Endometrial microvascular endothelial cells (primary cell): ENCODE results near the gene LAMTOR3. TPM values are rescaled to one million over a fixed set of nuclear protein-coding genes. Genes with fewer than 3 reads are reported as not detected.

Source experiments
- in situ Hi-C: cut with HindIII; loops from 2 replicates; pipeline ENCODE4 v1.10.0; 2017; ENCODE audit warnings: low sequenced_read_pairs, low pct_unique_long_range_greater_than_20kb; ENCODE audit errors: inconsistent ontology term
- total RNA-seq: library from RNA; depleted of rRNA; stranded (reverse); fragments of >200 nt; gene quantifications from one replicate; pipeline ENCODE4 v1.2.3, GENCODE V29; 2015; ENCODE audit errors: inconsistent ontology term

Gene LAMTOR3
- total RNA-seq, 1 donor from 2014 or later, result 47.8 TPM

DNA sequence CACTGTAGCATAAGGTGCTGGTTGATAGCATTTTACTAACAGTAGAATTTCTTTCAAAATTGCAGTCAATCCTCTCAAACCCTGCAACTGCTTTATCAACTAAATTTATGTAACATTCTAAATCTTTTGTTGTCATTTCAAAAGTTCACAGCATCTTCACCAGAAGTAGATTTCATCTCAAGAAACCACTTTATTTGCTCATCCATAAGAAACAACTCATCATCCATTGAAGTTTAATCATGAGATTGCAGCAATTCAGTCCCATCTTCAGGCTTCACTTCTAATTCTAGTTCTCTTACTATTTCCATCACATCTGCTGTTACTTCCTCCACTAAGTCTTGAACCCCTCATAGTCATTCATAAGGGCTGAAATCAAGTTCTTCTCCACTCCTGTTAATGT, 21.7 kb downstream of the LAMTOR3 start:
- in situ Hi-C loops, result no loop called here

DNA sequence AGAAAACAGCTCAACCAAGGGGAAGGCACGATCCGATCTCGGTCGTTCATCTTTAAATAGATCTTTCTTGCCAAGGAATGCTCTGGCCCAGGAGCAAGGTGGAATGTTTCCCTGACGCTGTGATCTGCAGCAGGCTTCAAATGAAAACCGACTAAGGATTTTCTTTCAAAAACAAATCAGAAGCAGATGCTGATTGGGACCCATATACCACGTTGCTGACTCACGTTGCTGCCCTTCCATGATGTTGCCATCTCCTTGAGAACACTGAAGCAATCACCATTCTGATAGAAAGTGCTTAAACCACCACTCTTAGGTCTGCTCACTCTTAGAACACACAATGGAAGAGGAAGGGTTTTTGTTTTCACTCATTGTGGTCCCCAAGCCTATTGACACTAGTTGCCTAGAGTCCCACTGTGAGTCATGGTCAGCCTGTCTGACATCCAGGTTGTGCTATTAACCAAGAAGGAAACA, 26.1 kb downstream of the LAMTOR3 start:
- in situ Hi-C loops, result no loop called here

DNA sequence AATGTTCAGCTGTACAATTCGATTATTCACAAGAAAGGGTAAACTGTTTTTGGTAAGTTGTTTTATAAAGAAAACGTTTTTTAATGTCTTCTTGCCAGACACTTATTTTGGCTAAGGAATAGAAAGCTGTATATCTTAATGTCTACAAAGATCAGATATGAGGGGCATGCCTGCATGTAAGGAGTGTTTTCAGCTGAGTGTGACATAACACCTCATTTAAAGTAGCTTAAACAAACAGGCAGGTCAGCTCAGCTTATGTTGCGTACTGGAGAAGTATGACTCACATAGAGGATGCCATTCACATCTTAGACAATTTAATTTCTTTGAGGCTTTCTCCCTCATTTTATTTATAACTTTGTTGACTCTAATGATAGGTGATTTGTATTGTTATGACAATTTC, 30.4 kb downstream of the LAMTOR3 start:
- in situ Hi-C loops, result no loop called here

DNA sequence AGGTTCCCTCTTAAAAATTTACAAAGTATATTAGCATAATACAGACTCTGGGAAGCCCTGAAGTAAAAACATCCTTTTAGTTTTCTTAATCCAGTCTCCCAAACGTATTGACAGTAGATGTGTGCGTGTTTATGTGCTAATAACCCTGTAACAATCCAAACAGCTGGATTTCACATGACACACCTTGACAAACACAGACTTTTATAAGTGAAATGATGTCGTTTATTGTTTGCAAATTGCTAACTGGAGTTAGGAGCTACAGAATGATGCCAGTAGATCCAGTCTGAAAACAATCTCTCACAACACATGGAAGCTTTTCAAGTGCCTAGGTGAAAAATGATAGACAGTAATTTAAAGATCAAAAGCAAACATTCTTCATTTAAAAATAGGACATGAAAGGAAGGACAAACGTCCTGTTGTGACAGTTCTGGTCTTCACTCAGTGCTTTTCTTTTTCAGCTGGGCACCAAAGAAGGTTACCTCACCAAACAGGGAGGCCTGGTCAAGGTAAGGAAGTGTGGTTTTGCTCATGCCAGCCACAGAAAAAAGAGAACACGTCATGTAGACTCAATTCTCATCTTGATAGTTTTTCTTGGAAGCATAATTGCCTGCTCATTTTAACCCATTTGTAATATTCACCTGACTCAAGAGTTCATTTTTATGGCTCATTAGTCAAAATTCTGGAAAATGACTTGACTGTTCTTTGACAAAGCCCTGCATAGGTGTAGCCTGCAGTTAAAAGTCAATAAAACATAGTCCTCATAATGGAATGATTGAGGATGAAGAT, 32.9 kb downstream of the LAMTOR3 start:
- in situ Hi-C loops, result no loop called here

DNA sequence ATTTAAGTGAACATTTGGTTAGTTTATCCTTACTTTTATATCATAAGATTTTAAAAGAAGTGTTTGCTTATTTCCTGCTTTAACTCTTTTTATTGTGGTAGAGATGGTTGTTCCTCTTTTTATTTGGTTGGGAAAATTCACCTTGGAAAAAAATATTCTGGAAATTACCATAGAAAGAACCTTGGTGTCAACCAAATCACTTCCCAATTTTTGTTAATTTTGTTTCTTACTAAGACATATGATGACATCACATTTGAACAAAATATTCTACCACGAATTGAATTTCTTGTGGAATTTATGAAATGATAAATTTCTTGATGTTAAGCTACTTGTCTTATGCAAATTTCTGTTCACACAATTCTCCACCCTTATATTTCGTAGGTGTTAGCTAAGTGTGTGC, 33.7 kb downstream of the LAMTOR3 start:
- in situ Hi-C loops, result no loop called here

DNA sequence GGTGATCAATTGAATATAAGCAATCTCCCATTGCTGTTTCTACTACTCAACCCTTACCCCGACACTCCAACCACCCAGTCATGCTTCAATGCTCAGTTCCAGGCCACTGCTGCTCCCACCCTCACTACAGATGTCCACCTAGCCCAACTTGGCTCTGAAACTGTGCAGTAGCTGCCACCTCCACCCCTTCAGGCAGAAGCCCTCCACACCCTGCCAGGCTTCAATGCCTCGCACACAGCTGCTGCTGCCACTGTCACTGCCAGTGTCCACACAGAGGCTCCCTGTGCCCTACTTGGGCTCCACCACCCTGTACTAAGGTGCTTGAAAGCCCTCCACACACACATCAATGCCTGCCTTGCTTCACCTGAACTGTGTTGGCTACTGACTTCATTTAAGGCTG, 34.6 kb downstream of the LAMTOR3 start:
- in situ Hi-C loops, result no loop called here

DNA sequence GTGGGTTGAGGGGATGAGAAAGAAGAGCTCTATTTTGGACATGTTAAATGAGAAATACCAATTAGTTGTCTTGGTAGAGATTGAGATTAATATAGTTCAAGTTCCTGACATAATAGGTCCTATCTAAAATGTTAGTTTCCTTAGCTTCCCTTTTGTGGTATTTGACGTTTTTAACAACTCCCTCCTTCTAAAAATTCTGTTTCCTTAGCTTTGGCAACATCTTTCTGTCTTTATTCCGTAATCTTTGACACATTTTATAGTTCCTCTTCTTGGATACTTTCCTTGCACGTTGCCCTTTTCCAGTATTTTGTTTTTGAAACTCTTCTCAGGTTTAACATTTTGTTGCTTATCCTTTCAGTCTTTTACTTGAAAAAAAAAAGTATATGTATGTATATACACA, 36.9 kb downstream of the LAMTOR3 start:
- in situ Hi-C loops, result no loop called here

DNA sequence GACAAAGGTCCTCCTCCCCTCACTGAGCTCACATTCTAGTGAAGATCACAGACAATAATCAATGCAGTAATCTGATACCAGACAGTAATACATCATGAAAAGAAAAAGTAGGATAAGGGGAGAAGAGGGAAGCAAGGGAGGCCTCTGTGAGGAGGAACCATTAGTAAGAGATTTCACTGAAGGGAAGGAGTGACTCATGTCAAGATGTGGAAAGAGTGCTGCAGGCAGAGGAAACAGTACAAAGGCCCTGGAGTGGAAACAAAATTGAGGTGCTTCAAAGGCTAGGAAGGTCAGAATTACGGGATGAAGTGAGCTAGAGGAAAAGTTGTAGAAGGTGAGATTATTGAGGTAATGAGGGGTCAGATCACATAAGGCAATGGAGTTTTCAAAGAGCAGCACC, 38.1 kb downstream of the LAMTOR3 start:
- in situ Hi-C loops, result no loop called here

DNA sequence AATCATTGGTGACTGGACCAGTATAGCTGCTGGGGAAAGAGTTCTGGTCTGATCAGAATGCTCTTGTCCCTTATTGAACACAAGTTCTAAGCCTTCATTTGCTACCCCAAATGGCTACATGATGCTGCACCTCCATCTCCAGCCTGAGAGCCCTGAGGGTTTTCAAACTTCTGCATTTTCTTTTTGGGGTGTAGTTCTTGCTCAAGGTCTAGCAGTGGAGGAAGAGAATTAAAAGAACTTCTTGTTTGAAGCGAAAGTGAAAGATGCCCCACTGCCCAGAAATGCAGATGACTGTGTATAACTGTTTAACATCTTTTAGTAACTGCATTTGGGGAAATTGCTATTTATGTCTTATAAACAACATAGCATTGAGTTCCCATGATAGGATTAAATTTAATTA, 38.5 kb downstream of the LAMTOR3 start:
- in situ Hi-C loops, result no loop called here

DNA sequence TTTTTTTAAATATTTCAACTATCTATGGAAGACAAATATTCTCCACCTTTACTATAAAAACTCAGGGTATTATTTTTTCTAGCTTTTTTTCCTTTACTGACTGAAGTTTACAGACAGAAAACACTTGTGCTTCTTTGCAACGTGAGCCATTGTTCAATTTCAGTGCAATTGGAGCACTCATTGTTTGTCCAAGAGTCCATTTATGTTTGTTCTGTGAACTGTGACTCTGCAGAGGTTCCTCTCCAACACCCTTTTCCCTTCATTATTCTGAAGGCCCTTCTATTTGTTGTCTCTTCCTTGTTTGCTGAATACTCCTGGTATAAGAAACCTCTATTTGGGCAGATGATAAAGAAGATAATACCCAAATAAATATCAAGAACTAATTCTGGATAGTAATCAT, 40.2 kb downstream of the LAMTOR3 start:
- in situ Hi-C loops, result no loop called here

DNA sequence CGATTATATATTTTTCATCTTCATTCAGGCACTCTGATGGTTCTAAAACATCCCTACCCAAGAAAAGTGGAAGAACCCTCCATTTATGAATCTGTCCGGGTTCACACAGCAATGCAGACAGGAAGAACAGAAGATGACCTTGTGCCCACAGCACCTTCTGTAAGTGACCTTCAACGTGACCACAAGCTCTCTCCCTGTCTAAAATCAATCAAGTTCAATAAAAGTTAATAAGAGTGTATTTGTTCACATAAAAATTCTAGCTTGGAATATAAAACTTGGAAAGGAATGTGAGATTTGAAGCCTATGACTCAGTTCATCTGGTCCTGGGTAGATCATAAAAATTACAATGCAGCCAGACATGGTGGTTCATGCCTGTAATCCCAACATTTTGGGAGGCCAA, 41.0 kb downstream of the LAMTOR3 start:
- in situ Hi-C loops, result no loop called here

DNA sequence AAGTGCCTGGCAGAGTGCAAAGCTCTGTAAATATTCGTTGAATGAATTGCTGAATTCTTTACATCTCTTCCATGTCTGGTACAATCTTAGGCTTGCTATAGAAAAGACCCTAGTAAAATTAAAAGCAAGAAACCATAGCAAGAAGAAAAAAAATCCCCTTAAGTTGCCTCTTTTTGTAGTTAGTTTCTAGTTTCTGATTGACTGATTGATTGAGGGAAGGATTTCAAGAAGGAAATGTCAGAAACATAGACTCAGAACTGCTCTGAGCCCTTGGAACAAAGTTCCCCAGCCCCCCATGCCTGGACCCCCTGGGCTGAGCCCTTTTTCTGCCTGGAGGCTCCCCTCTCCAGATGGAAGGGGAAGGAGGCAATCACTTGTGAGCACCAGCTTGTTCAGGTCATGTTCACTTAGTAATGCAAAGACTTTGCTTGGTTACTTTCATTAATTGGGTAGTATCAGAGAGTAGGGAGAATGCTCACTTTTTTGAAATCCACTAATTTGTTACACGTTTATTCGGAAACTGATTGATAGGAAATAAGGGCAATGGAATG, 42.0 kb downstream of the LAMTOR3 start:
- in situ Hi-C loops, result no loop called here

DNA sequence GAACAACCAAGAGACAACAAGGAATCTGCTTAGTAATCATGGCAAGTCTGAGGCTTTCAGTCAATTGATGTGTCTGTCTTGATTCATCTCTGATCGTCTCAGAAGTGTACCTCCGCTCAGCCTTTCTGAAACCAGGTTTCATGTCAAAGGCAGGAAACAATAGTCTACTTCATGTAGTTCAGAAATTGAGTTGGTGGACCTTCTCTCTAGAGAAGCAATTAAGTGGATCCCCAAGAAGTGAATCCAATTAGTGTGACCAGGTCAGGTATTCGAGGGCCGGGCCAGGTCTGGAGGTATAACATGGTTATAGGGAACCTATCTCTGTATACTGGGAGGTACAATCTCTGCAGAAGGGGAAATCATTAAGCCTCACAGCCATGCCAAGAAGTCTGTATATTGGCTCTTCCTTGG, 45.6 kb downstream of the LAMTOR3 start:
- in situ Hi-C loops, result no loop called here

DNA sequence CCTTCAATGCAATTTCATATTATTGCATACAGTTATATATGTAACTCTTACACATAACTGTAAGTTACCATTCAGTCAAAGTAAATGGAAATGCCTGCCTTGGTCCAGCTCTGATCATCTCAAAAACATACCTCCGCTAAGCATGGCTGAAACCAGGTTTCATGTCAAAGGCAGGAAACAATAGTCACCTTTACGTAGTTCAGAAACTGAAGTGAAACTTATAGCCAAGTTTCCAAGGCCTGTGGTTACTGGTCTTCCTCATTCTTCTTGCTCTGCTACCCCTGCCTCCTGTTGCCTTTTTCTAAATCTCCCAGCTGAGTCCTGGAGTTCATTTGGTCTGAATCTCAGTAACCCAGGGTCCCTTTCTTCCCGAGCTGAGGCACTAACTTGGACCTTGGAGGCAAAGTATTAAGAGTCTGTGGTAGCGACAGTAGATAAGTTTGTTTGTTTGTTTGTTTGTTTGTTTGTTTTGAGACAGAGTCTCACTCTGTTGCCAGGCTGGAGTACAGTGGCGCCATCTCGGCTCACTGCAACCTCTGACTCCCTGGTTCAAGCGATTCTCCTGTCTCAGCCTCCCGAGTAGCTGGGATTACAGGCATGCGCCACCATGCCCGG, 46.8 kb downstream of the LAMTOR3 start:
- in situ Hi-C loops, result no loop called here

DNA sequence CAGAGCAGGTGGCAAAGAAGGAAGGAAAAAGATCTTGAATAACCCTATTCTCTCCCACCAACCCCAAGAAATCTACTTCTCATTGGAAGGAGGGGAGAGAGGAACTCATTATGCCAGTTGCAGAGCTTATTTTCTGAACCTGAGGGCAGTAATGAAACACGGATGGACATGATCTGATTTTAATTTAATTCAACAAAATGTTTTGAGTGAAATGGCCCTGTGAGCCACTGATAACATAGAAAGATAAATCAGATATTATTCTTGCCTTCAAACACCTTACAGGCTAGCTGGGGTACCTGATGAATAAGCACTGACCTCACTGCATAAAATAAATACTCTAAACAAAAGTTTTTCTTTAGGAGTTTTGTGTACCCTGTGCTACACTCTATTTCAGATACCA, 47.3 kb downstream of the LAMTOR3 start:
- in situ Hi-C loops, result no loop called here

DNA sequence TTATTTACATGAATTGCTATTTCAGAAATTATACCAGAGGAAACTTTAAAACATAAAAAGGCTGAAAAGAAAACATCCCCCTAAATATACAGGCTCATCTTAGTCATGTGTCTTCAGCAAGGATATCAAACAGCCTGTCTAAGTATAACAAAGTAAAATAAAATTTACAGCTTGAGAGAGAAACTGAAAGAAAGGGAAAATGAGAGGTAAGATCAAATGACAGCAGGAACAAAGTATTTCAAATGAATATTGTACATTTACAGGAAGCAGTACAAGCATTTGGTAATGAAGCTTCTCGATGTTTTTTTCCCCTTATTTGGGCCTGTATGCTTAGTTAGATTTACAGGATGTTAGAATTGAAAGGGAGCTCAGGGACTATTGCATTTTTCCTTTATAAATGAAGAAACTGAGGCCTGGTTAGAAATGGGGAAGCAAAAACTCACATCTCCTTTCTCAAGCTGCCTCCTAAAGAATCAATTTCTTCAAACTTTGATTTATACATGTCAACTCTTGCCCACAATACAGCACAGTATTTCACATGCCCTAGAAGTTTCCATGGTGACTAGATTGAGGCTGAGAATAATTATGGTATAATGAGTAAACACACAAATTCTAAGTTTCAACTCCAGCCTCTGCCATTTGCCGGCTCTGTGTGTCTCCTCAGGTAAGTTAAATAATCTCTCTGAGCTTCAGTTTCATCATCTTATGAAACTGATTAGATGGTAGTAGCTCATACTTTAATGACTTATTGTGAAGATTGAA, 48.3 kb downstream of the LAMTOR3 start:
- in situ Hi-C loops, result no loop called here

DNA sequence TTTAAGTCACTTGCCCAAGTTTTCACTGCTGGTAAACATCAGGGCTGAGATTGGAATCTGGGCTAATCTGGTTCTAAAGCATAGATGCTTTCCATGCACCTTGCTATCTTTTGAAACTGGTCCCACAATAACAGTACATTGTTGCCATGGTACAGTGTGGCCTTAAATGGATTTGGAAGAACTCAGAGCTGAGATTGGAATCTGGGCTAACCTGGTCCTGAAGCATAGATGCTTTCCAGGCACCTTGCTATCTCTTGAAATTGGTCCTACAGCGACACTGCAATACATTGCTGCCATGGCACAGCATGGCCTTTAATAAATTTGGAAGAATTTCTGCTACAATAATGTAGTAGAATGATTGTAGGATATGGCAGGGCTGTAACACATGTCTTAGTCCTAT, 49.0 kb downstream of the LAMTOR3 start:
- in situ Hi-C loops, result no loop called here

DNA sequence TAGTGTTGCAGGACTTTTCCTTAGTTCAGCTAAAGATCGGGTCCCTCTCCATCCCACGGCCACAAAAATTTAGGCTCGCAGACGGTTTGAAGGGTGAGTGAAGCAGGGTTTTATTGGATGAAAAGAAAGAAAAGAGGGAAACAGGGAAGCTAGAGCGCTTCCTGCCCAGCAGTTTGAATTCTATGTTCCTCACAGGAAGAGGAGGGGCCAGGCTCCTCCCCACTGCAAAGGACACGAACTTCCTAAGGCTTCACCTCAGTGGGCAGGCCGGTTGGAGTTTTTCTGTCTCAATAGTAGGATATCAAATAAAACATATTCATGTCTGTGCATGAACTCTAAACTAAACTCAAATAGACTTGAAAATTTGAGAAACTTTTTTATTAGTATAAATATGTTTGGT, 50.2 kb downstream of the LAMTOR3 start:
- in situ Hi-C loops, result no loop called here

DNA sequence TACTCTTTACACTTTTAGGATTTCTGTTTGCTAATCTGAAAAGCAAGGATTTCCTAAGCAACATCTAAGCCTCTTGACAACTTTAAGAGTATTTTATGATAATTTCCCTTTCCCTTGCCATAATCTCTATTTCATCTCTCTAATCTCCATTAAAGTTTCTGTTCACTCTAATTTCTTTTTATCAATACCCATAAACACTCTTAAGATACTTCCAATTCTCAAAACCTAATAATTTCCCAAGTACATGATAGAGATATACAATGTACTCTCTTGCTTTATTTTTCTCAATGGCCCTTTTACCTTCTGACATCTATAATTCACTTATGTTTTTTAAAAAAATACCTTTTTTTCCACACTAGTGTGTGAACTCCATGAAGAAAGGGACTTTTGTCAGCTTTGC, 50.8 kb downstream of the LAMTOR3 start:
- in situ Hi-C loops, result no loop called here

DNA sequence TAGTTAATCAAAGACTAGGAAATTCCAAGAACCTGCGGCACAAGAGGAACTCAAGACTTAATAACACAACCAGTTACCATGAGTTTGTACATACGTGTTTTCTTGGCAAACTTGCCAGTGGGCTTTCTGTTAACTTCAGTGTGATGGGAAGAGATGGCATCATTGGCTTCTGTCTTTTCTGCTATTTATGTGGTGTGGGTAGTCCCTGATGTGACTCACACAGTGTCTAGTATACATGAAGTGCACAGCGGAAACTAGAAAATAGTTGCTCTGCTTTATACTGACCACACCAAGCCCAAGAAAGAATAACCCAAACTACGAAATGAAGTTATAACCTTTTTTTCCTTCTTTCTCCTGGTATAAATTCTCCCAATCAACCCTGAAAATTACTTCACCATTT, 53.1 kb downstream of the LAMTOR3 start:
- in situ Hi-C loops, result no loop called here
